Stimulated activated naive CD4-positive, alpha-beta T cell (primary cell): ENCODE data around the gene ZBTB34.

ENCODE experiments used
- DNase-seq, 6 experiments: peaks; one replicate each; lab custom pipeline; 2025; lab: John Stamatoyannopoulos, UW

The ZBTB34 gene

GRCh38 chr9:126919193-126919592, 58.8 kb downstream of the ZBTB34 start:
- DNase-seq = no peak

GRCh38 chr9:126925876-126926275, 65.4 kb downstream of the ZBTB34 start:
- no peak for DNase-seq

GRCh38 chr9:126926364-126926763, 65.9 kb downstream of the ZBTB34 start:
- DNase-seq = no peak

GRCh38 chr9:126927419-126927818, 67.0 kb downstream of the ZBTB34 start:
- DNase-seq = no peak

GRCh38 chr9:126932871-126933321, 72.5 kb downstream of the ZBTB34 start:
- no peak for DNase-seq

- DNase-seq = no peak
These were observed 73.0 kb downstream of the ZBTB34 start for GRCh38 chr9:126933334-126933980.

GRCh38 chr9:126934441-126934840, 74.0 kb downstream of the ZBTB34 start:
- no peak for DNase-seq
